ENCODE results near the gene ORMDL2.
"Not testable (repeated sequence)": the region's sequence is repeated elsewhere in the genome, so short reads cannot be mapped to it uniquely, and the experiment has no call there.

Gene ORMDL2

GRCh38 chr12:55829967-55830600, 12.2 kb downstream of the ORMDL2 start:
- DNase-seq: peak; percentile 27

GRCh38 chr12:55830601-55831446, 13.0 kb downstream of the ORMDL2 start:
- peak; percentile 66 for DNase-seq

- no peak for DNase-seq
Measured at GRCh38 chr12:55831447-55831815, 13.6 kb downstream of the ORMDL2 start.

- DNase-seq: no peak
Measured at GRCh38 chr12:55833056-55833455, 15.2 kb downstream of the ORMDL2 start.

- not testable (repeated sequence) for DNase-seq
Measured at GRCh38 chr12:55834400-55834799, 16.6 kb downstream of the ORMDL2 start.

GRCh38 chr12:55838361-55838760, 20.5 kb downstream of the ORMDL2 start:
- no peak for DNase-seq

GRCh38 chr12:55839345-55840140, 21.7 kb downstream of the ORMDL2 start:
- DNase-seq: no peak

GRCh38 chr12:55840581-55841351, 22.9 kb downstream of the ORMDL2 start:
- DNase-seq: no peak

- DNase-seq: no peak
Measured at GRCh38 chr12:55842681-55843429, 25.0 kb downstream of the ORMDL2 start, which contains the start of gene MMP19. TSS of gene MMP19 (minus strand) at chr12:55842936. CDS start at chr12:55842830, 106 bp downstream.

- no peak for DNase-seq
Measured at GRCh38 chr12:55843431-55843830, 25.6 kb downstream of the ORMDL2 start.

GRCh38 chr12:55844961-55845360, 27.1 kb downstream of the ORMDL2 start:
- no peak for DNase-seq

GRCh38 chr12:55845361-55845760, 27.5 kb downstream of the ORMDL2 start:
- no peak for DNase-seq

GRCh38 chr12:55845785-55846496, 28.1 kb downstream of the ORMDL2 start:
- no peak for DNase-seq

GRCh38 chr12:55847033-55847432, 29.2 kb downstream of the ORMDL2 start:
- no peak for DNase-seq

GRCh38 chr12:55847603-55848291, 29.9 kb downstream of the ORMDL2 start:
- peak; percentile 23 for DNase-seq

GRCh38 chr12:55849616-55850343, 31.9 kb downstream of the ORMDL2 start:
- no peak for DNase-seq

GRCh38 chr12:55850401-55850800, 32.6 kb downstream of the ORMDL2 start:
- no peak for DNase-seq

GRCh38 chr12:55850893-55851292, 33.1 kb downstream of the ORMDL2 start:
- no peak for DNase-seq

- no peak for DNase-seq
Measured at GRCh38 chr12:55852740-55853139, 34.9 kb downstream of the ORMDL2 start.

- DNase-seq: no peak
Measured at GRCh38 chr12:55861396-55861795, 43.6 kb downstream of the ORMDL2 start.
